Stimulated activated CD8-positive, alpha-beta memory T cell treated with anti-CD3 and anti-CD28 coated beads, Interleukin-15, amount 100 ng/mL, for 1 hour (primary cell): ENCODE data around the gene PTPRF.

Experiments
- DNase-seq: peaks from one replicate; pipeline ENCODE4 v3.0.0-alpha.2; 2020; ENCODE audit warnings: low read depth

The PTPRF gene

DNA sequence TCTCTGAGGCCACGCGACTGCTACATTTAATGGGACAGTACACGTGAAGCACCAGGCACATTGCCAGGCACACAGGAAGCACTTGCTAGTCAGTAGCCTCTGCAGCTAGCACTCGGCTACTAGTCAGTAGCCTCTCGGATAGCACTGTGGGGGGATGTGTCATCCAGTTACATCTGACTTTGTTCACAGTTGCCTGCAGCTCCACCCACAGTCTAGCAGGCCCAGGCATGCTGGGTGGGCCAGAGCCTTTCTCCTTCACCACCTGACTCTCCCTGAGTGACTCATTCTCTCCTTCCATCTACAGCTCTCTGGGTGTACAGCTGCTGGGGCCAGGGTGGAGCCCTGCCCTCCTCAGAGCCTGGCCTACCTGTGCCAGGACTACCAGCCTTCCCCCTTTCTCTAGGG is 51.5 kb downstream of the PTPRF start:
- DNase-seq, result no peak

DNA sequence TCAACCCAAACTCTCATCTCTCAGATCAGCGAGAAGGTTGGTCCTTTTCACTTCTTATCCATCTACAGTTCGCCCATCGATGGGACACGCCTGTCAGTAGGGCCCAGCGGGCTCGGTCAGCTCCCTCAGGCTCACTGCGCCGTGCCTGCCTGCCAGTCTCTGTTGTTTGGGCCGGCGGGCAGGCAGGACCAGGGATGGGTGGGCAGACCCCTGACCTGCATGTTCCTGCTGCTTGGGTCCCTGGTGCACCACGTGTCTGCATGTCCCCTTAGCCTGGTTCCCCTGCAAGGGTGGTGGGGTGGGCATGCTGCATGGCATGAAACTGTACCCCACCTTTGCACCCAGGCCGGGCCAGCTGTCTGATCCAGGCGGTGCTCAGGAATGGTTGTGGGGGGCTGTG is 52.4 kb downstream of the PTPRF start:
- DNase-seq, result no peak

DNA sequence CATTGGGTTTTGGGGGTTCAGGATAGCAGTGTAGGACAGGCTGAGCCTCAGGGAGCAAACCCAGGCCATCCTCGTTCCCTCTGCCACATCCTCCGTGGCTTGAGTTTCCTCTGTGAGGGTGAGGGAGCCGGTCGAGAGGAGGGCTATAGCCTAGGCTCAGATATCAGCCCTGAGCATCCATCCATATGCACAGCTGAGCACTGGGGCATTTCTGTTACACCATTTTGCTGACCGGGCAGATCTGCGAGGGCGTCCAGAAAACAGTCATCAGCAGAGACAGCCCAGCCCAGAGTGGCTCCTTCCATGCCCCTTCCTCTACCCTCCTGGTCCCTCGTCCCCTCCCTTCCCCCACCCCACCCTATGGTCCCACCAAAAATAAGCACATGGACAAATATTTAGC is 53.5 kb downstream of the PTPRF start:
- DNase-seq, result no peak

DNA sequence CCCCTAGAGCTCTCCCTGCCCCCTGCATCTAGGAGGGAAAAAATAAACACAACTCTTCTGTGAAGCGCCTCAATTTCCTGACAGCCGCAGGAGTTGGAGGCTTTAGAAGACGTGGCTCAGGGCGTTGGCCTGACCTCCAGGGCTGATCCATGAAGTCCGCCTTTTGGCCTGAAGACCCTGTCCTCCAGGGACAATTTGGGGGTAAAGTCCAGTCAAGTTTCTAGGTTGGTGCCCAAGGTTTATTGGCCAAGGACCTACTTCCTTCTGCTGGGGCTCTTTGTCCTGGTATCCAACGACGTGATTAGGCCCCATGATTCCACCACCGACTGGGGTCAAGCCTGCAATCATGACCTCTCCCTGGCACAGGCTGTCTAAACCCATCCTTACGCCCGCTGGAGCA is 54.9 kb downstream of the PTPRF start:
- no peak for DNase-seq

DNA sequence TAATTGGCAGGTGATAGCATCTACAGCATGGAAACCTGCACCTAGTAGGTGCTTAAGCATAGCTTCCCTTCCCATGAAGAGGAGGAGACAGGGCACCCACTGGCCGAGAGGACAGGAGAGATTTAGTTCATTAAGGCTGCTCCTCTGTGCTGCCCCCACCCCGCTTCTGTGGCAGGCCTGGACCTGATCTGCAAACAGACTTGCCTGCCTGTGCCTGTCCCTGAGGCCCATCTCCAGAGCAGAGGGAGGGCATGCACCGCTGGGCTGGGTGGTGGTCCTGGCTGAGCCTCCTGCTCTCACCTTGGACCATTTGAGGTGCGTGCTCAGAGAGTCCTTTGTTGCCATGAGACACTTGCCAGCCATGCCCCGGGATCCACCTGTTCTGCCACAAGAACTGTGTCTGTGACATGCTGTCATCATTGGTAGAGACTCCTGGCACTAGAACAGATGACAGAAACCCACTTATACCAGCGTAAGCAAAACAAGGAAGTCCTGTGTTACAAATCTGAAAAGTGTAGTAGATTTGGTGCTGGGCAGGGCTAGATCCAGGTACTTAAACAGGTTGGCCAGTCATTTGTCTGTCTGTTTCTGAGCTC is 55.6 kb downstream of the PTPRF start:
- no peak for DNase-seq

DNA sequence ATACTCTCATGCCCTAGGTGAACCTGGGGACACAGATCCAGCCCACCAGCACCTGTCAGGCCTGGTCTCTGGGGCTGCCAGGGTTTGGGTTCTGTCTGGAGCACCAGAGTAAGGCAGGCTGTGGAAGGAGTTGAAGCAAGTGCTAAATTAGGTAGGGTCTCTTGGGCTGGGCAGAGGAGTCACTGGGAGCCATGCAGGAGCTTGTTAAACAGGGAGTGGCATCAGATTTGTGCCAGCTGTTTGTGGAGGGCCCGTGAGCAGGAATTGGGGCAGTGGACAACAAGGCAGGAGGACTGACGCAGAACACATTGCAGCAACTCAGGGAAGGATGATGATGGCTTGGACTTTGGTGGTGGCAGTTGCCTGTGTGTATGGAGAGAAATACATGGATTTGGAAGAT is 56.3 kb downstream of the PTPRF start:
- DNase-seq, result no peak

DNA sequence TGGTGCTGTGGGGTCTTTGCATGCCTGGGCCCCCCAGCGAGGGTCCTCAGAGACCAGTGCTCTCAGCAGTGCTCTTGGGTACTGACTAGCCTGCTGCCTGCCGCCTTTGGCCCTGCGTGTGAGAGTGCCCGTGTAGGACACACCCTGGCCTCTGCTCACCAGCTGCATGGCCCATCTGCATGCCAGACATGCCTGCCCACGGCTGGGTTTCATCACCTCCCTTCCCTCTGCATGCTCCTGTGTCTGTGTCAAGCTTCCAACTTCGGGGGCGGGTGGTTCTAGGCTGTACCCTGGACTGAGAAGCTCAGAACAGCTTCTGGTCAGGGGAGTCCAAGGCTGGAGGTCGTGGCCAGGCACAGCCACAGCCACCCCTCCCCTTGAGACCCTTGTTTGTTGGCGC is 56.9 kb downstream of the PTPRF start:
- DNase-seq, result no peak

DNA sequence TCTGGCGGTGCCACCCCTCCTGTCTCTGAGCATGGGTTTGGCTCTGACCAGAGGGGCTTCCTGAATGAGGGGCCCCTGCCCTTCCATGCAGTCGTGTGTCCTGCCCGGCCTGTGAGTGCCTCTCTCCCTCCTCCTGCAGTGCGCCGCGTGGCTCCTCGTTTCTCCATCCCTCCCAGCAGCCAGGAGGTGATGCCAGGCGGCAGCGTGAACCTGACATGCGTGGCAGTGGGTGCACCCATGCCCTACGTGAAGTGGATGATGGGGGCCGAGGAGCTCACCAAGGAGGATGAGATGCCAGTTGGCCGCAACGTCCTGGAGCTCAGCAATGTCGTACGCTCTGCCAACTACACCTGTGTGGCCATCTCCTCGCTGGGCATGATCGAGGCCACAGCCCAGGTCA is 57.9 kb downstream of the PTPRF start:
- no peak for DNase-seq

DNA sequence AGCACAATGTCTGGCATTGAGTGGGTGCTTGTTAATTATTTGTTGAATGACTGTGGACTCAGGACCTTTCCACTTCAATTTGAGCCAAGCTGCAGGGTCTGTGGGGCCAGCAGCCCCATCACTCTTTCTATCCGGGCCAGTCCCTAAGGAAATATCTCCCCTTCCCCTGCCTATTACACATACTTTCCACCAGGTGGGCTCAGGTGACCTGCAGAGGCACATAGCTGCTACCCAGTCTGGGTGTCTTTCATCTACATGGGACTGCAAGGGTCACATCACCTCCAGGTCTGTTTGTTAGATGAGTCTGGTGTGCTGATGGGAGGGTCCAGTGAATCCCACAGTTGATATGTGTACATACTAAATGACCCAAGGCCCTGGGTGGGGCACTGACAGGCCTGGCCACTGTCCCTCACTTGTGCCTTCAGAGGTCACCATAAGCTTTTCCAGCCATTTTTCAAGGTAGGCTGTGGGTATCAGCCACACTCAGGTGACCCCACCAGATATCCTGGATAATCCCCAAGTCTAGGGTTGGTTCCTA is 59.8 kb downstream of the PTPRF start:
- DNase-seq, result no peak

DNA sequence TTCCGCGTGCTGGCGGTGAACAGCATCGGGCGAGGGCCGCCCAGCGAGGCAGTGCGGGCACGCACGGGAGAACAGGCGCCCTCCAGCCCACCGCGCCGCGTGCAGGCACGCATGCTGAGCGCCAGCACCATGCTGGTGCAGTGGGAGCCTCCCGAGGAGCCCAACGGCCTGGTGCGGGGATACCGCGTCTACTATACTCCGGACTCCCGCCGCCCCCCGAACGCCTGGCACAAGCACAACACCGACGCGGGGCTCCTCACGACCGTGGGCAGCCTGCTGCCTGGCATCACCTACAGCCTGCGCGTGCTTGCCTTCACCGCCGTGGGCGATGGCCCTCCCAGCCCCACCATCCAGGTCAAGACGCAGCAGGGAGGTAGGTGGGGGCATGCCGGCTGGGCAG is 60.5 kb downstream of the PTPRF start:
- DNase-seq, result no peak

DNA sequence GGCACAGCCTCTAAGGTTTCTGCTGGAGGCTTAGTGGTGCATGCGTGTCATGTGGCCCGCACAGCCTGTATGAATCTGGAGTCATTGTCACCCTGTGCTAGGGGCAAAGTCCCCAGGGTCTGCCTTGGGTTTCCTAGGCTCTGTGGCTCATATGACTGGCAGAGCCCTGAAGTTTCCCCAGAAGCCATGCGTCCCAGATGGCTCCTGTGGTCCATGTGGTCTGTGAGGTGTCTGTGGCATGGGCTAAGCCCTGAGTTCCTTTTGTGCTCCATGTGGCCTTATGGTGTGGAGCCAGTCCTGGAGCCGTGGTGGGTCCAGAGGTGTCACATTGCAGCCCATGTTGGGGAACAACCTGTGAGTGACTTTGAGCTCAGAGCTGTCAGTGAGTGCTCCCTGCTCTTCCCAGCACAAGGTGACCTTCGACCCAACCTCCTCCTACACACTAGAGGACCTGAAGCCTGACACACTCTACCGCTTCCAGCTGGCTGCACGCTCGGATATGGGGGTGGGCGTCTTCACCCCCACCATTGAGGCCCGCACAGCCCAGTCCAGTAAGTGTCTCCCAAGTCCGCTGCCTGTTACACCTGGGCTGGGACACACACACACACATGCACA is 61.5 kb downstream of the PTPRF start:
- DNase-seq, result no peak

DNA sequence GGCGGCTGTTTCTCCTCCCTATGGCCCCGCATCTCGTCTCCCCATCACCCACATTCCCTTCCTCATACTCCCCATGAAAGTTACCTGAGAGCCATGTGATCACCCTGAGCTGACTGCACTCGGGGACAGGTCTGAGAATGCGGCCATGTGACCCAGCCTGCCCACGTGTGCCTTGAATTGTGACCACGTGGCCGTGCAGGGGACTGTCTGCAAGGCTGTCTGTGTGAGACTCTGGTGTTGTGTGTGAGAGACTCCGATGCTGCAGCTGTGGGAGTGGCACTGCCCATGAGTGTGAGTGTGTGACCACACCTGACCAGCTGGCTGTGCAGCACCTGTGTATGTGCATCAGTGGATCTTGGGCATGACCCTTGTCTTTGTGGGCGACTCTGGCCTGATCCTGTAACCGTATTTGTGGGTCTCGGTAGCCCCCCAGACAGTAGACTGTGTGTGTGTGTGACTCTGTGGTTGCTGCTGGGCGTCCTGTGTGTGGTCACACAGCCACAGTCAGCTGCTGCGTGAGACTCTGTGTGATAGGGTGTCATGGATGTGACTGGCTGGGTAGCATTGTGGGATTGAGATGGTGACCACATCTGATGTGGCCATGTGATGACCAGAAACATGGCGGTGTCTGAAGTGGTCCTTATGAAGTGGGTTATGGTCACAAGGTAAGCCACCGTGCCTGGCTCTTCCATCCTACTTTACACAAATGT is 62.4 kb downstream of the PTPRF start:
- DNase-seq, result no peak

DNA sequence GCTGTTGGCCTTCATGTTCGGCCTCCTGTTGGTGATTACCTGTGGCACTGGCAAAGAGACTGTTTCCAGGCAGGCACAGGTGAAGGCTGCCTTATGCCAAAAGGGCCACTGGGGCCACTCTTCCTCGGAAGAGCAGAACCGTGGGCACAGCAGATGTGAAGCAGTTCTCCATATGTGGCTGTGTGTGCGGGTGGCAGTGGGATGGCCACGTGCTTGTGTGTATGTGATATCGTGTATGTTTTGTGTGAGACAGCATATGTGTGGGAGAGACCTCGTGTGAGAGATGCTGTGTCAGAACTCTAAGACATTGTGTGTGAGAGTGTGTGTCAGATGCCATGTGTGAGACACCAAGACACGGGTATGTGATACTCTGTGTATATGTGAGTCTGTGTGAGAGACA is 65.9 kb downstream of the PTPRF start:
- DNase-seq, result no peak

DNA sequence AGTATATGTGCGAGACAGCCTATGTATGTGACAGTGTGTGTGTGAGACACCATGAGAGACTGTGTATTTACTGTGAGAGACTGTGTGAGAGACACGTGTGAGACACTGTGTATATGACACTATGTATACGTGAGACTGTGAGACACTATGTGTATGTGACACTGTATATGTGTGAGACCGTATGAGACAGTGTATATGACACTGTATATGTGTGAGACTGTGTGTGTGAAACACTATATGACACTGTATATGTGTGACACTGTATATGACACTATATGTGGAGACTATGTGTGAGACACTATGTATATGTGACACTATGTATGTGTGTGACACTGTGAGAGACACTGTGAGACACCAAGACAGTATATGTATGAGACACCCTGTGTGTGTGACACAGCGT is 66.3 kb downstream of the PTPRF start:
- no peak for DNase-seq

DNA sequence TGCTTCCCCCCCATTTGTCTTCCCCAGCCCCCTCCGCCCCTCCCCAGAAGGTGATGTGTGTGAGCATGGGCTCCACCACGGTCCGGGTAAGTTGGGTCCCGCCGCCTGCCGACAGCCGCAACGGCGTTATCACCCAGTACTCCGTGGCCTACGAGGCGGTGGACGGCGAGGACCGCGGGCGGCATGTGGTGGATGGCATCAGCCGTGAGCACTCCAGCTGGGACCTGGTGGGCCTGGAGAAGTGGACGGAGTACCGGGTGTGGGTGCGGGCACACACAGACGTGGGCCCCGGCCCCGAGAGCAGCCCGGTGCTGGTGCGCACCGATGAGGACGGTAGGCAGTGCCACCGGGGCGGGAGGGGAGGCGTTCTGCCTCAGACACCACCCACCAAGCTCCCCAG is 67.0 kb downstream of the PTPRF start:
- no peak for DNase-seq

DNA sequence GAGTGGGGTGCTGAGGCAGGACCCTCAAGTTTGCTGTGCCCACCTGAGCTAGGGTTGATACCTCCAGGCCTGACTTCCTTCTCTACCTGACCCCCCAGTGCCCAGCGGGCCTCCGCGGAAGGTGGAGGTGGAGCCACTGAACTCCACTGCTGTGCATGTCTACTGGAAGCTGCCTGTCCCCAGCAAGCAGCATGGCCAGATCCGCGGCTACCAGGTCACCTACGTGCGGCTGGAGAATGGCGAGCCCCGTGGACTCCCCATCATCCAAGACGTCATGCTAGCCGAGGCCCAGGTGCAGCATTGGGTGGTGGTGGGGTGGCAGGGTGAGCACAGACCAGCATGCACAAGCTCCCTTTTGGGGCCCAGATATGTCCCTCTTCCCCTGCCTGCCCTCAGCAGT is 67.9 kb downstream of the PTPRF start:
- DNase-seq, result no peak

DNA sequence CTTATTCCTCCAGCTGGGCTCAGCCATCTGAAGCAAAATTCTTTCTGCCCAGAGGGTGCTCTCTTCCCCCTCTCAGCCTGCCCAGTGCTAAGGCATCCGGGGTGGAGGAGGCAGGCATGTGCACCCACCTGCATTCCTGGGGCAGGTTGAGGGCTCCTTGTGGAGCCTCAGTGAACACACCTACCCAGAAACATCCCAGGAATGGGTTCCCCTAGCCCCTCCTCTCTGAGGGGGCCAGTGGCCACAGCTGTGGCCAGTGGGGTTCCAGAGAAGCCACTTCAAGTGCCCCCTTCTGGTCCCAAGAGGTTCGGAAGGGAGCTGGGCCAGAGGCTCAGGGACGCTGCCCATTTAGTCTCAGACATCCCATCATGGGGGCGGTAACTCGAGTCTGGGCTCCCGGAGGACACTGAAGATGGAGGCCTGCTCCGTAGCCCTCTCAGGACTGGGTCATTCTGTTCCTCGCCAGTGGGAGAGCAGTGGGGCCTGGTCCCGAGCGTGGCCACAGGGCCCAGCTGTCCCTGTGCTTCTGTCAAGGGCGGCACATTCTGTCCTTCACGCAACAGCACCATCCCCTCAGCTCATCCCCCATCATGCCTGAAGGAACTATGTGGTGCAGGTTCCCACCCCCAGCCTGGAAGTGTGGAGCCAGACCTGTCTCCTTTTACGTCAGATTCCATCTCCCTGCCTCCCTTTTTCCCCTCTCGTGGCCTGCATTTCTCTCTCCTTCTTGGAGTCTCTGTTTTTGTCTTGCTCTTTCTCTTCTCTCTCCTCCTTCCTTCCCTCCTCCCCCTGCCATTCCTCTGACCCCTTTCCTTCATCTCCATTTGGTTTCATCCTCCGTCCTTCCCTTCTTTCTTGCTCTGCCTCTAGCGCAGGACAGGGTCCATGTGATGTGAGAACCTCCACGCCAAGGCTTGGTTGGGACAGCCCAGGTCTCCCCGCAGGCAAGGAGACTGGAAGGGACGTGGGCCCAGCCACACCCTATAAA is 69.6 kb downstream of the PTPRF start:
- no peak for DNase-seq

DNA sequence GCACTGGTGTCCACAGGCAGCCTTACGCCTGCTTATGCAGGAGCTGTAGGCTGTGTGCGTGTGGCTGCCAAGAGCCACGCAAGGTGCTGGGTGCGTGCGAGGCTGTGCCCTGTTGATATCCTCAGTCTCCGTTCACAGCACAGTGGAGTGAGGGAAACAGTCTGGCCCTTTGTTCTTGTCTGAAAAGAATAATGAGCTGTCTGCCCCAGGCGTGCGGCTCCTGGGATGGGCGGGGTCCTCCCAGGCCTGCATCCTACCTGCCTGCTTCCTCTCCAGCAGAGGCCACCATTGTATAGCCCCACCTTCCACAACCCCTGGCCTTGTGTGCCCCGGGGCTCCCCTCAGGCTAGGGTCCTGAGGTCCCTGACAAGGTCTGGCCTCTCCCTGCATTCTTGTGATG is 72.3 kb downstream of the PTPRF start:
- no peak for DNase-seq

DNA sequence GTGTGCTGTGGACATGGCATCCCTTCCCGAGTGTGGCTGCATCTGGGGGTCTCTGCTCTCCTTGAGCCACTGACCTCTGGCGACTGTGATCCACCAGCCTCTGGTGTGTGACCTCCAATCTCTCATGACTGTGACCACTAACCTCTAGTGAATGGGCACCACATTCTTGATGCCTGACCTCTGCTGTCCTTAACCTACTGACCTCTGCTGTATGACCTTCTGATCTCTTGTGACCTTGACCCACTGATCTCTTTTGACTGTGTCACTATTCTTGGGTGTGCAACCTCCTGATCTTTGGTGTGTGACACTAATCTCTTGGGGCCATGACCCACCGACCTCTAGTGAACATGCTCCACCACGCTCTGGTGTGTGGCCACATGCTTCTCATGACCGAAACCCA is 73.5 kb downstream of the PTPRF start:
- no peak for DNase-seq

DNA sequence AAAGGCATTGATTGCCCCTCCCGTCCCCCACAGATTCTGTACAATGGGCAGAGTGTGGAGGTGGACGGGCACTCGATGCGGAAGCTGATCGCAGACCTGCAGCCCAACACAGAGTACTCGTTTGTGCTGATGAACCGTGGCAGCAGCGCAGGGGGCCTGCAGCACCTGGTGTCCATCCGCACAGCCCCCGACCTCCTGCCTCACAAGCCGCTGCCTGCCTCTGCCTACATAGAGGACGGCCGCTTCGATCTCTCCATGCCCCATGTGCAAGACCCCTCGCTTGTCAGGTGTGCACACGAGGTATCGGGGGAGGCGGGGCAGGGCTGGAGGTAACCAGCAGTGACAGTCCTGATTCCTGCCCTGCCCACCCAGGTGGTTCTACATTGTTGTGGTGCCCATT is 74.5 kb downstream of the PTPRF start:
- no peak for DNase-seq

DNA sequence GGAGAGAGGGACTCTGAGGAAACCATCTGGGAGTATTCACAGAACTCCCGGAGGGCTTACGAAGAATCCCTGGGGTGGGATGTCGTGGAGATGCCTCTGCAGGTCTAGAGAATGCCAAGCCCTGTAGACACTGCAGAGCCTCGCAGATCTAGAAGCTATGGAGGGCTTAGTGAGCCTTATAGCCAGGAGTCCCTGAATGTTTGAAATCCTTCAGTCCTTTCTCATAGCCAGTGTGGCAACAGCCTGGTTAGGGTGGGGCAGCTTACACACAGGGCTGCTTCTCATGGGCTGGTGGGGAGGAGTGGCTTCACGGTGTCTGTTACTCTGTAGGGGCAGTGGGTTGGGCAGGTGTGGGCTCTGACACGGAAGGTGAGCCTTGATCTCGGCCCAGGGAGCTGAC is 75.1 kb downstream of the PTPRF start:
- DNase-seq, result no peak

DNA sequence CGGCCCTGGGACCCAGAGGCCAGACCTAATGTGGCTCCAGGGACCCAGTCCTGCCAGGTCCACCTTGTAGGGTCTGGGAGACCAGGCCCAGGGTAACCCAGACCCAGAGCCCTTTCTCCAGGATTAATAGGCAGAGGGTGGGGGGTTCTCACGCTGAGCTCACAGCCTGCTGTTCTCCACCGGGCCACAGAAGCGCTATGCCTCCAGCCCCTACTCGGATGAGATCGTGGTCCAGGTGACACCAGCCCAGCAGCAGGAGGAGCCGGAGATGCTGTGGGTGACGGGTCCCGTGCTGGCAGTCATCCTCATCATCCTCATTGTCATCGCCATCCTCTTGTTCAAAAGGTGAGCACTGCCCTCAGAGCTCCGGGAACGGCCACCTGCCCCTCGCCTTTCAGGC is 75.9 kb downstream of the PTPRF start:
- DNase-seq, result no peak
